HCT116 (cell line): ENCODE results near the gene CALR3. TPM values are rescaled to one million over a fixed set of nuclear protein-coding genes. Genes with fewer than 3 reads are reported as not detected.
"Not testable (repeated sequence)": the region's sequence is repeated elsewhere in the genome, so short reads cannot be mapped to it uniquely, and the experiment has no call there.

Source experiments
- ATAC-seq: fragments of 200-7000 bp; cut with Tn5 transposase; 2 replicates; pipeline ENCODE4 v1.9.1; 2020; ENCODE audit warnings: mild to moderate bottlenecking, moderate library complexity
- BruUV-seq: library from RNA; stranded (reverse); fragments of 400-500 nt; replicated peaks from 2 replicates; lab custom pipeline; 2021; lab: Mats Ljungman, UMichigan
- CTCF ChIA-PET: fragments of 300-600 bp; sonication (Branson Sonifier 250); formaldehyde crosslinking; loops from one replicate; lab custom pipeline; 2021; ENCODE audit warnings: antibody characterized with exemption; lab: Charles Lee
- POLR2A ChIA-PET: fragments of 300-600, 350-600 bp; sonication (Branson Sonifier 250); formaldehyde crosslinking; loops from one replicate; lab custom pipeline; 2021; ENCODE audit warnings: antibody characterized with exemption; lab: Charles Lee
- RAD21 ChIA-PET, 2 experiments: fragments of 300-600 bp; sonication (Branson Sonifier 250); formaldehyde crosslinking; loops; one replicate each; lab custom pipeline; 2023; ENCODE audit warnings: low total read pairs in 2 of 2; ENCODE audit not compliant: uncharacterized antibody in 2 of 2, unreplicated experiment in 2 of 2, low non-redundant PET in 1 of 2; lab: Charles Lee
- DNase-seq: peaks from one replicate; pipeline ENCODE4 v3.0.0-alpha.2; 2010; ENCODE audit warnings: low read depth, low spot score
- H2AFZ ChIP-seq: fragments of 200-600 bp; shearing (Covaris generic), sonication (generic); 2 replicates; pipeline ENCODE4 v1.6.1; 2017; ENCODE audit warnings: low read depth, mixed run types, mixed read lengths, antibody characterized with exemption, low read length; ENCODE audit not compliant: poor library complexity, severe bottlenecking
- H3K27ac ChIP-seq: 2 replicates; pipeline ENCODE4 v1.5.1; 2012; ENCODE audit warnings: low read depth, low read length
- H3K27me3 ChIP-seq: fragments of 200-600 bp; sonication (generic); 2 replicates; pipeline ENCODE4 v1.6.1; 2016; ENCODE audit warnings: mixed run types, low read length, mixed read lengths; ENCODE audit not compliant: insufficient read depth
- H3K36me3 ChIP-seq, 2 experiments: fragments of 200-500 bp in 1 of 2; fragments of 200-600 bp in 1 of 2; sonication (Bioruptor generic) in 1 of 2; sonication (generic) in 1 of 2; 2 replicates each; pipeline versions ENCODE4 v1.5.1 to v1.6.1; 2014 to 2016; ENCODE audit warnings: low read length in 2 of 2, inconsistent platforms in 1 of 2, mixed read lengths in 1 of 2, mixed run types in 1 of 2; ENCODE audit not compliant: insufficient read depth in 2 of 2, control insufficient read depth in 1 of 2
- H3K4me1 ChIP-seq, 2 experiments: fragments of 200-600 bp in 1 of 2; sonication (generic) in 1 of 2; 2 replicates each; pipeline versions ENCODE4 v1.5.1 to v1.6.1; 2012 to 2017; ENCODE audit warnings: low read length in 2 of 2, inconsistent platforms in 1 of 2, mild to moderate bottlenecking in 1 of 2, mixed read lengths in 1 of 2, mixed run types in 1 of 2, moderate library complexity in 1 of 2; ENCODE audit not compliant: insufficient read depth in 2 of 2, control insufficient read depth in 1 of 2
- H3K4me2 ChIP-seq: fragments of 200-600 bp; sonication (generic); 2 replicates; pipeline ENCODE4 v1.6.1; 2017; ENCODE audit warnings: mixed run types, low read length, mixed read lengths
- H3K4me3 ChIP-seq, 2 experiments: fragments of 200-600 bp in 1 of 2; sonication (generic) in 1 of 2; replicated peaks in 1 of 2; 2 replicates each; pipeline ENCODE4 v1.5.1; 2011 to 2016; ENCODE audit warnings: low read length in 2 of 2, control low read depth in 1 of 2, low read depth in 1 of 2, mild to moderate bottlenecking in 1 of 2, mixed read lengths in 1 of 2, mixed run types in 1 of 2
- H3K79me2 ChIP-seq: fragments of 200-600 bp; sonication (generic); 2 replicates; pipeline ENCODE4 v1.6.1; 2017; ENCODE audit warnings: mild to moderate bottlenecking, mixed run types, low read length, moderate library complexity, mixed read lengths; ENCODE audit not compliant: insufficient read depth
- H3K9ac ChIP-seq: fragments of 200-600 bp; sonication (generic); 2 replicates; pipeline ENCODE4 v1.6.1; 2016; ENCODE audit warnings: low read length, mixed read lengths
- H3K9me2 ChIP-seq: fragments of 200-600 bp; sonication (generic), shearing (Covaris generic); 2 replicates; pipeline ENCODE4 v1.6.1; 2017; ENCODE audit warnings: mixed run types, mild to moderate bottlenecking, moderate library complexity; ENCODE audit not compliant: insufficient read depth
- H3K9me3 ChIP-seq, 2 experiments: fragments of 200-500 bp in 1 of 2; fragments of 200-600 bp in 1 of 2; sonication (Bioruptor generic) in 1 of 2; sonication (generic) in 1 of 2; 2 replicates each; pipeline ENCODE4 v1.6.1; 2014 to 2017; ENCODE audit warnings: low read length in 2 of 2, mixed read lengths in 2 of 2, inconsistent platforms in 1 of 2, low read depth in 1 of 2, mild to moderate bottlenecking in 1 of 2, mixed run types in 1 of 2, moderate library complexity in 1 of 2; ENCODE audit not compliant: control insufficient read depth in 1 of 2, insufficient read depth in 1 of 2
- H4K20me1 ChIP-seq: fragments of 200-600 bp; sonication (generic), shearing (Covaris generic); 2 replicates; pipeline ENCODE4 v1.6.1; 2017; ENCODE audit warnings: mixed run types, mild to moderate bottlenecking, moderate library complexity; ENCODE audit not compliant: insufficient read depth
- CEBPB ChIP-seq: IDR thresholded peaks from 2 replicates; pipeline ENCODE4 v1.6.1; 2012; ENCODE audit warnings: low read depth
- EZH2phosphoT487 ChIP-seq: fragments of 200-600 bp; IDR thresholded peaks from 2 replicates; pipeline ENCODE4 v1.6.1; 2018; ENCODE audit warnings: antibody characterized with exemption, borderline replicate concordance
- POLR2AphosphoS5 ChIP-seq: IDR thresholded peaks from 2 replicates; pipeline ENCODE4 v1.6.1; 2011; ENCODE audit warnings: mild to moderate bottlenecking, low read depth, low read length, moderate library complexity
- RAD21 ChIP-seq: IDR thresholded peaks from 2 replicates; pipeline ENCODE4 v1.6.1; 2012; ENCODE audit warnings: low read depth, mild to moderate bottlenecking
- SIN3A ChIP-seq: IDR thresholded peaks from 2 replicates; pipeline ENCODE4 v1.6.1; 2012; ENCODE audit warnings: low read depth
- SP1 ChIP-seq: IDR thresholded peaks from 2 replicates; pipeline ENCODE4 v1.6.1; 2012; ENCODE audit warnings: low read depth
- intact Hi-C: fragments of 100-400 bp; cut with micrococcal nuclease; formaldehyde crosslinking; loops from 2 replicates; pipeline ENCODE4 v1.10.0; 2022
- total RNA-seq: library from RNA; stranded (reverse); gene quantifications from one replicate; pipeline ENCODE4 v1.2.1, GENCODE V29; 2021; ENCODE audit not compliant: unreplicated experiment
- TF ChIP-seq, protein P1 (sequence below), 3 experiments: fragments of 200-600 bp in 1 of 3; sonication (generic) in 1 of 3; IDR thresholded peaks in 2 of 3; conservative IDR thresholded peaks in 1 of 3; 2 replicates each; pipeline ENCODE4 v1.5.1; 2012 to 2017; ENCODE audit warnings: low read depth in 2 of 3, low read length in 2 of 3, antibody characterized with exemption in 1 of 3, borderline replicate concordance in 1 of 3, control low read depth in 1 of 3, mild to moderate bottlenecking in 1 of 3, mixed read lengths in 1 of 3, mixed run types in 1 of 3, moderate library complexity in 1 of 3; ENCODE audit not compliant: insufficient read depth in 1 of 3

The CALR3 gene
- total RNA-seq, 1 experiment from 2014 or later, result not detected

DNA sequence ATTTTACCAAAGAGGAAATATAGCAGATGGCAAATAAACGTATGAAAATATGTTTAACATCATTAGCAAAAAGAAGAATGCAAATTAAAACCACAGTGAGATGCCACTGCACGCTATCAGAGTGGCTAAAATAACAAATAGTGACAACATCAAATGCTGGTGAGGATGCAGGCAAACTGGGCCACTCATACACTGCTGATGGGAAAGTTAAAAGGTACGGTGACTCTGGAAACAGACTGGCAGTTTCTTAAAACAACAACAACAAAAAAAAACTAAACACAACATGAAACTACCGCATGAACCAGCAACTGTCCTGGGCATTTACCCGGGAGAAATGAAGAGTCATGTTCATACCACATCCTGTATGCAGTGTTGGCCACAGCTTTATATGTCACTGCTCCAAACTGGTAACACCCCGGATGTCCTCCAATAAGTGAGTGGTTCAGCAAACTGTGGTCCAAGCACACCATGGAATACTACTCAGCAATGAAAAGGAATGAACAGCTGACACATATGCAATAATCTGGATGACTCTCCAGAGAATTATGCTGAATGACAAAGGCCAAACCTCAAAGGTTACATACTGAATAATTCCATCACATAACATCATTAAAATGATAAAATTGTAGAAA is 46.5 kb downstream of the CALR3 start:
- no peak for TF ChIP-seq RAD21
- TF ChIP-seq, protein P1, sequence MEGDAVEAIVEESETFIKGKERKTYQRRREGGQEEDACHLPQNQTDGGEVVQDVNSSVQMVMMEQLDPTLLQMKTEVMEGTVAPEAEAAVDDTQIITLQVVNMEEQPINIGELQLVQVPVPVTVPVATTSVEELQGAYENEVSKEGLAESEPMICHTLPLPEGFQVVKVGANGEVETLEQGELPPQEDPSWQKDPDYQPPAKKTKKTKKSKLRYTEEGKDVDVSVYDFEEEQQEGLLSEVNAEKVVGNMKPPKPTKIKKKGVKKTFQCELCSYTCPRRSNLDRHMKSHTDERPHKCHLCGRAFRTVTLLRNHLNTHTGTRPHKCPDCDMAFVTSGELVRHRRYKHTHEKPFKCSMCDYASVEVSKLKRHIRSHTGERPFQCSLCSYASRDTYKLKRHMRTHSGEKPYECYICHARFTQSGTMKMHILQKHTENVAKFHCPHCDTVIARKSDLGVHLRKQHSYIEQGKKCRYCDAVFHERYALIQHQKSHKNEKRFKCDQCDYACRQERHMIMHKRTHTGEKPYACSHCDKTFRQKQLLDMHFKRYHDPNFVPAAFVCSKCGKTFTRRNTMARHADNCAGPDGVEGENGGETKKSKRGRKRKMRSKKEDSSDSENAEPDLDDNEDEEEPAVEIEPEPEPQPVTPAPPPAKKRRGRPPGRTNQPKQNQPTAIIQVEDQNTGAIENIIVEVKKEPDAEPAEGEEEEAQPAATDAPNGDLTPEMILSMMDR (IDR thresholded peaks at IDR 0.05 in 2 of 3, conservative IDR thresholded peaks at IDR 0.05 in 1 of 3; ENCODE audit: borderline replicate concordance in 1 of 3, insufficient read depth in 1 of 3, low read depth in 2 of 3, low read length in 2 of 3), result no peak
- TF ChIP-seq SP1, result no peak
- TF ChIP-seq SIN3A, result no peak
- no peak for TF ChIP-seq CEBPB
- no peak for TF ChIP-seq POLR2AphosphoS5
- no peak for TF ChIP-seq EZH2phosphoT487
- Histone ChIP-seq H3K9me2 (no peaks in the 10 kb centered on the region), H3K79me2 (peaks cover 82% of the 10 kb centered on the region), H3K9me3 (no peaks in the 10 kb centered on the region), H3K4me2 (no peak overlapping the region), H3K27ac (no peak overlapping the region), H3K36me3 (no peaks in the 10 kb centered on the region), H3K4me3 (no peak overlapping the region), H3K4me1 (peaks cover 9 to 15% of the 10 kb centered on the region in 2 experiments; a peak in 3 of 4 replicates), H3K27me3 (no peaks in the 10 kb centered on the region), H4K20me1 (peaks cover 3% of the 10 kb centered on the region; the same call in 1 of the 2 replicates), H2AFZ (no peak overlapping the region), H3K9ac (no peak overlapping the region)
- POLR2A ChIA-PET, result no interaction called here
- intact Hi-C loops, result no loop called here
- CTCF ChIA-PET, result no interaction called here
- no peak for DNase-seq
- RAD21 ChIA-PET, result no interaction called here
- BruUV-seq, result no TSS peak
- no peak for ATAC-seq

DNA sequence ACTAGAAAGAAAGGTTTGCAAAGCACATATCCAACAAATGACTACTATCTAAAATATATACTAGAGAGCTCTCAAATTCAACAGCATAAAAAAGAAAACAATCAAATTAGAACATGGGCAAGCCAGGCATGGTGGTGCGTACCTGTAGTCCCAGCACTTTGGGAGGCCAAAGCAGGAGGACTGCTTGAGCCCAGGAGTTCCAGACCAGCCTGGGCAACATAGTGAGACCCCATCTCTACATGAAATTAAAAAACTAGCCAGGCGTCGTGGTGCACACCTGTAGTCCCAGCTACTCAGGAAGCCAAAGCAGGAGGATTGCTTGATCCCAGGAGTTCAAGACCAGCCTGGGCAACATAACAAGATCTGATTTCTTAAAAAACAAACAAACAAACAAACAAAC is 47.1 kb downstream of the CALR3 start:
- H3K27ac ChIP-seq, RAD21 ChIA-PET, H3K9ac ChIP-seq, intact Hi-C loops, H3K4me2 ChIP-seq, H3K36me3 ChIP-seq, H2AFZ ChIP-seq, H3K4me3 ChIP-seq, POLR2A ChIA-PET, H3K9me3 ChIP-seq, H3K9me2 ChIP-seq, DNase-seq, BruUV-seq, H4K20me1 ChIP-seq, CTCF ChIA-PET, H3K27me3 ChIP-seq, ATAC-seq: not testable (repeated sequence)
- Histone ChIP-seq H3K4me1 (peaks cover 9 to 15% of the 10 kb centered on the region in 2 experiments; a peak in 3 of 4 replicates), H3K79me2 (peaks cover 84% of the 10 kb centered on the region)
